GM12874 (cell line): ENCODE measurements around the gene PHACTR4.
A peak's percentile ranks its signal among the peaks of the same experiment; 100 is the strongest.

Experiments
- TF ChIP-seq, protein P1 (sequence below): IDR thresholded peaks from 2 replicates; pipeline ENCODE4 v1.5.1; 2011; ENCODE audit warnings: low read depth, mild to moderate bottlenecking, control low read depth, low read length, moderate library complexity; ENCODE audit not compliant: insufficient read depth

Gene PHACTR4

DNA sequence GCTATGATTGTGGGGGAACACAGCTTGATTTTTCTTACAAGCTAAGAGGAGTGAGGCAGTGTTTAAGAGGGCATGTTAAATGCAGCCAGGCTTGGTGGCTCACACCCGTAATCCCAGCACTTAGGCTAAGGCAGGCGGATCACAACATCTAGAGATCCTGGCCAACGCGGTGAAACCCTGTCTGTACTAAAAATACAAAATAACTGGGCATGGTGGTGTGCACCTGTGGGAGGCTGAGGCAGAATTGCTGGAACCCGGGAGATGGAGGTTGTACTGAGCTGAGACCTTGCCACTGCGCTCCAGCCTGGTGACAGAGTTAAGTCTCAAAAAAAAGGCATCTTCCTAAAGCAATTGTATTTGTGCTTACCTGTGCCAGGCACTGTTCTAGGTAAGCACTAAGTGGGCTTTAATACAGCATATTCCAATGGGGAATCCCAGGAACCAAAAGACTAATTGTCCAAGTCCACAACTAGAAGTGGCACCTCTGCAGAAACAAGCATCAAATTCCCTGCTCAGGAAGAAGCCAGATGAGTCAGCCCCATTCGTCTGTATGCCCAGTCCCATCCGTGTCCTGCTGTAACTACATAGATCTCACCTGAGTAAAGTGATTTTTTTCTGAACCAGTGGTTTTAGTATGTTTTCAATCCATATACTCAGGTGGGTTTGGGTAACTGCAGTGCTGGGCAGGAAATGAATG, 140.9 kb downstream of the PHACTR4 start:
- TF ChIP-seq, protein P1, sequence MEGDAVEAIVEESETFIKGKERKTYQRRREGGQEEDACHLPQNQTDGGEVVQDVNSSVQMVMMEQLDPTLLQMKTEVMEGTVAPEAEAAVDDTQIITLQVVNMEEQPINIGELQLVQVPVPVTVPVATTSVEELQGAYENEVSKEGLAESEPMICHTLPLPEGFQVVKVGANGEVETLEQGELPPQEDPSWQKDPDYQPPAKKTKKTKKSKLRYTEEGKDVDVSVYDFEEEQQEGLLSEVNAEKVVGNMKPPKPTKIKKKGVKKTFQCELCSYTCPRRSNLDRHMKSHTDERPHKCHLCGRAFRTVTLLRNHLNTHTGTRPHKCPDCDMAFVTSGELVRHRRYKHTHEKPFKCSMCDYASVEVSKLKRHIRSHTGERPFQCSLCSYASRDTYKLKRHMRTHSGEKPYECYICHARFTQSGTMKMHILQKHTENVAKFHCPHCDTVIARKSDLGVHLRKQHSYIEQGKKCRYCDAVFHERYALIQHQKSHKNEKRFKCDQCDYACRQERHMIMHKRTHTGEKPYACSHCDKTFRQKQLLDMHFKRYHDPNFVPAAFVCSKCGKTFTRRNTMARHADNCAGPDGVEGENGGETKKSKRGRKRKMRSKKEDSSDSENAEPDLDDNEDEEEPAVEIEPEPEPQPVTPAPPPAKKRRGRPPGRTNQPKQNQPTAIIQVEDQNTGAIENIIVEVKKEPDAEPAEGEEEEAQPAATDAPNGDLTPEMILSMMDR, result no peak

DNA sequence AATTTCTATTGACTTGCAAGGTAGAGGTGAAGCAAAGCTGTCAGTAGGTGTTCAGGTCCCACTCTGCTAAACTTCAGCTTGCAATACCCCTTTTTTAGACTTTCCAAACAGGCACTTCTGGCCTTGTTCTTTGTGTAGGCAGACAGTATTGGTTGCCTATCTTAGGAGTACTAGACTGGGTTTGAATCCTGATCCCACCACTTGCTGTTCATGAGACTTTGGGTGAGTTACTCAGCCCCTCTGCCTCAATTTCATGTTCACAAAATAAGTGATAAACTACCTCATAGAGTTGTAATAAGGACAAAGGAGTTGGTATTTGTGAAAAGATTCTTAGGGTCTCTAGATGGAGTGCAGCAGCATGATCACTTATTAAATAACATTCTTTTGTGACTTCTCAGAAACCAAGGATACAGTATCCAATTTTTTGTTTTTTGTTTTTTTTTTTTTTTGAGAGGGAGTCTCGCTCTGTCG, 141.5 kb downstream of the PHACTR4 start:
- TF ChIP-seq, protein P1, result no peak

DNA sequence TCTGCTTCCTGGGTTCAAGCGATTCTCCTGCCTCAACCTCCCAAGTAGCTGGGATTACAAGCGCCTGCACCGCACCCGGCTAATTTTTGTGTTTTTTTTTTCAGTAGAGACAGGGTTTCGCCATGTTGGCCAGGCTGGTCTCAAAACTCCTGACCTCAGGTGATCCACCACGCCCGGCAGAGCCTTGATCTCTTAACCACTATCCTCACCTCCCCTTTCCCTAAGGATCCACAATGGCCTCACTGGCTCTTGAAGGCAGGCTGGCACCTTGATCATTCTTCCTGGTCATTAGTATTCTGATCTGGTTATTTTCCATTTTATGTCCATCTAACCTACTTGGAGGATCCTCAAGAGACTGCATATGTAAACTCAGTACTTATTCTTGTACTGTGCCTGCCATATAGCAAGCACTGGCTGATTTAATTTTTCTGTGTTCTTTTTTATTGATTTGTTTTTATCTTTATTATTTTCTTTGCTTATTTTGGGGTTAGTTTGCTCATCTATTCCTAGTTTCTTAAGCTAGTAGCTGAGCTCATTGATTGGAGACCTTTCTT, 142.6 kb downstream of the PHACTR4 start:
- TF ChIP-seq, protein P1, result no peak

DNA sequence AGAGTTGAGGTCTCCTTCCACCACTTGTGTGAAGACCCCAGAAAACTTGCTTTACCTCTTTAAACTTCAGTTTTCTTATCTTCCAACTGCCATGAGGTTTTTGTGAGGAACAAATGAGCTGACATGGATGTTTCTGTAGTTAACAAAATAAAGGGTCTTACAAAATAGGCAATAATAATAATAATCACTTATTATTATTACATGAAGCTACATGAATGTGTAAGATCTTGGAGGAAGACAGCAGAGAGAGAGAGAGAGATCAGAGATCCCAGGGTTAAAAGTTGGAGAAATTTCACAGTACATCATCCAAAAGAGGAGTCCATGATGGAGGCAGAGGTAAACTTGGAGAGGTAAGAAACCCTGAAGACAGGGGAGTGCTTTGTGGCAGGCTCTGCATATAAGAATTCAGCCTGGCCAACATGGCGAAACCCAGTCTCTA, 147.0 kb downstream of the PHACTR4 start:
- TF ChIP-seq, protein P1, result no peak

DNA sequence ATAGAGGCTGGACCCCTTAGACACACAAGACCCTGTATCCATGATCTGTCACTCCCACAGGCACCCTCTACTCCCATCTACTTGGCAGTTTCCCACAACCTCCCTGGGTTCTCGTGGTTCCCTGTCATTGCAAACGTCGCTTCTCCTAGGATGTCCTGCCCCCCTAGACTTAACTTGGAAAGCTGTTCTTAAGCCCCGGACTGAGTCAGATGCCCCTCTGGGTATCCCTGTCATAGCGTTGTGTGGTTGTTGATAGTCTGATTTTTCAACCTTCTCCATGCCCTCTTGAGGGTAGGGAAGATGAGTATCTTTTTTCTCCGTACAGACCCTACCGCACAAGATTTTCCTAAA, 148.1 kb downstream of the PHACTR4 start:
- TF ChIP-seq, protein P1, result no peak

DNA sequence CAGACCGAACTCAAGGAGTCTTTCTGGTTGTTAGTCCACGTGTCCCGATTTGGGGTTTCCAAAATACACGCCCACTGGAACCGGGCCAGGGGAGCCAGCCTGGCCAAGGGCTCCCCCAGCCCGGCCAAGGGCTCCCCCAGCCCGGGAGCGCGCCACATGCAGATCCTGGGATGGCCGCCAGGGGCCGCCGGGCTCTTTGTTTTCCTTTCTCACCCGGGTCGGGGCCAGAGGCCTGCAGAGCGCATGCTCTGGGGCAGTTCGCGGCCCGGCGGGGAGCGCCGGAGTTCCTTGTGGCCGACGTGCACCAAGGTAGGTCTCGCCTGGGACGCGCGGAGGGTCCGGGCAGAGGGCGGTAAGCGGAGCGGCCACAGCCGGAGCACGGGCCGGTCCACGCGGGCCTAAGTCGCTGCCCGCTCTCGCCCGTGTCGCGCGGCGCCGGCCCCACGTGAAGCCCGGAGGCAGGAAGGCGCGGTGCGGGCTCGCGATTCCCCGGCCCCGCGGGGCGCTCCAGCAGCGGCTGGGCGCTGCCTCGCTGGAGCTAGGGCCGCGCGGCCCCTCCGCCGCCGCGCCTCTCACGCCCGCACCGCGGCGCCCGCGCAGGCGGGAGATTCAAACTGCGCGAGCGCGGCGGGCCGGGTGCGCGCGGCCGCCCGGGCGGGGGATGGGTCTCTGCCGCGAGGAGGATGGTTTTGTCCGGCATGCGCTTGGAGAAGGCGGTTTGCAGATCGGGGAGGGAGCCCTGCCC, 148.6 kb downstream of the PHACTR4 start:
- TF ChIP-seq, protein P1, result peak; percentile 96

DNA sequence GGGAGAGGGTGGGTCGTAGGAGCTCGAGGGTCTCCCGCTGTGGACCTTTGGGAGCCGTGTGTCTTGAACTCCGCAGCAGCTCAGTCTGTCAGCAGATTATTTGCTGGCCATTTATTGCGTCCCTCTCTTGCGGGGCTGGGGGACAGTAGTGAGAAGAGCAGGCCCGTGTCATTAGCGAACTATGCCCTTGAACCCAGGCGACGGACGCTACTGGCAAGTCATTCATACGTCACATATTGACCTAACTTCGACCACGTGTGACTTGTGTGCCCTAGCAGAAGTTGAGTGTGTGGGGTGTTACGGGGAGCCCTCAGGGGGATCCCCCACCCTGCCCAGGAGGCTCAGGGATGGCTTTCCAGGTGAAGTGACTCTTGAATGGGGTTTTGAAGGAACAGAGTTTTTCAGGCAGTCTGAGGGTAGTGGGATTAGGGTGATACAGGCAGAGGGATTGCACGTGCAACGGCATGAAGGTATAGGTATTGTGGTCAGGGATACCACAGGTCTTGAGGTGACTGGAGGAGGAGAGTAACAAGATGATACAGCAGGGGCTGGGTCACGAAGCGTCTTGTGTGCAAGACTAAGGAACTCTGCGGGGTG, 149.3 kb downstream of the PHACTR4 start:
- TF ChIP-seq, protein P1, result no peak
